HCT116 (cell line): Measurements from ENCODE around the gene UNC79. TPM values are rescaled to one million over a fixed set of nuclear protein-coding genes. Genes with fewer than 3 reads are reported as not detected.

Experiments used
- ATAC-seq: fragments of 200-7000 bp; cut with Tn5 transposase; 2 replicates; pipeline ENCODE4 v1.9.1; 2020; ENCODE audit warnings: mild to moderate bottlenecking, moderate library complexity
- BruUV-seq: library from RNA; stranded (reverse); fragments of 400-500 nt; replicated peaks from 2 replicates; lab custom pipeline; 2021; lab: Mats Ljungman, UMichigan
- CTCF ChIA-PET: fragments of 300-600 bp; sonication (Branson Sonifier 250); formaldehyde crosslinking; loops from one replicate; lab custom pipeline; 2021; ENCODE audit warnings: antibody characterized with exemption; lab: Charles Lee
- POLR2A ChIA-PET: fragments of 300-600, 350-600 bp; sonication (Branson Sonifier 250); formaldehyde crosslinking; loops from one replicate; lab custom pipeline; 2021; ENCODE audit warnings: antibody characterized with exemption; lab: Charles Lee
- RAD21 ChIA-PET, 2 experiments: fragments of 300-600 bp; sonication (Branson Sonifier 250); formaldehyde crosslinking; loops; one replicate each; lab custom pipeline; 2023; ENCODE audit warnings: low total read pairs in 2 of 2; ENCODE audit not compliant: uncharacterized antibody in 2 of 2, unreplicated experiment in 2 of 2, low non-redundant PET in 1 of 2; lab: Charles Lee
- DNase-seq: peaks from one replicate; pipeline ENCODE4 v3.0.0-alpha.2; 2010; ENCODE audit warnings: low read depth, low spot score
- H2AFZ ChIP-seq: fragments of 200-600 bp; shearing (Covaris generic), sonication (generic); 2 replicates; pipeline ENCODE4 v1.6.1; 2017; ENCODE audit warnings: low read depth, mixed run types, mixed read lengths, antibody characterized with exemption, low read length; ENCODE audit not compliant: poor library complexity, severe bottlenecking
- H3K27ac ChIP-seq: 2 replicates; pipeline ENCODE4 v1.5.1; 2012; ENCODE audit warnings: low read depth, low read length
- H3K27me3 ChIP-seq: fragments of 200-600 bp; sonication (generic); 2 replicates; pipeline ENCODE4 v1.6.1; 2016; ENCODE audit warnings: mixed run types, low read length, mixed read lengths; ENCODE audit not compliant: insufficient read depth
- H3K36me3 ChIP-seq, 2 experiments: fragments of 200-500 bp in 1 of 2; fragments of 200-600 bp in 1 of 2; sonication (Bioruptor generic) in 1 of 2; sonication (generic) in 1 of 2; 2 replicates each; pipeline versions ENCODE4 v1.5.1 to v1.6.1; 2014 to 2016; ENCODE audit warnings: low read length in 2 of 2, inconsistent platforms in 1 of 2, mixed read lengths in 1 of 2, mixed run types in 1 of 2; ENCODE audit not compliant: insufficient read depth in 2 of 2, control insufficient read depth in 1 of 2
- H3K4me1 ChIP-seq, 2 experiments: fragments of 200-600 bp in 1 of 2; sonication (generic) in 1 of 2; 2 replicates each; pipeline versions ENCODE4 v1.5.1 to v1.6.1; 2012 to 2017; ENCODE audit warnings: low read length in 2 of 2, inconsistent platforms in 1 of 2, mild to moderate bottlenecking in 1 of 2, mixed read lengths in 1 of 2, mixed run types in 1 of 2, moderate library complexity in 1 of 2; ENCODE audit not compliant: insufficient read depth in 2 of 2, control insufficient read depth in 1 of 2
- H3K4me2 ChIP-seq: fragments of 200-600 bp; sonication (generic); 2 replicates; pipeline ENCODE4 v1.6.1; 2017; ENCODE audit warnings: mixed run types, low read length, mixed read lengths
- H3K4me3 ChIP-seq, 2 experiments: fragments of 200-600 bp in 1 of 2; sonication (generic) in 1 of 2; replicated peaks in 1 of 2; 2 replicates each; pipeline ENCODE4 v1.5.1; 2011 to 2016; ENCODE audit warnings: low read length in 2 of 2, control low read depth in 1 of 2, low read depth in 1 of 2, mild to moderate bottlenecking in 1 of 2, mixed read lengths in 1 of 2, mixed run types in 1 of 2
- H3K79me2 ChIP-seq: fragments of 200-600 bp; sonication (generic); 2 replicates; pipeline ENCODE4 v1.6.1; 2017; ENCODE audit warnings: mild to moderate bottlenecking, mixed run types, low read length, moderate library complexity, mixed read lengths; ENCODE audit not compliant: insufficient read depth
- H3K9ac ChIP-seq: fragments of 200-600 bp; sonication (generic); 2 replicates; pipeline ENCODE4 v1.6.1; 2016; ENCODE audit warnings: low read length, mixed read lengths
- H3K9me2 ChIP-seq: fragments of 200-600 bp; sonication (generic), shearing (Covaris generic); 2 replicates; pipeline ENCODE4 v1.6.1; 2017; ENCODE audit warnings: mixed run types, mild to moderate bottlenecking, moderate library complexity; ENCODE audit not compliant: insufficient read depth
- H3K9me3 ChIP-seq, 2 experiments: fragments of 200-500 bp in 1 of 2; fragments of 200-600 bp in 1 of 2; sonication (Bioruptor generic) in 1 of 2; sonication (generic) in 1 of 2; 2 replicates each; pipeline ENCODE4 v1.6.1; 2014 to 2017; ENCODE audit warnings: low read length in 2 of 2, mixed read lengths in 2 of 2, inconsistent platforms in 1 of 2, low read depth in 1 of 2, mild to moderate bottlenecking in 1 of 2, mixed run types in 1 of 2, moderate library complexity in 1 of 2; ENCODE audit not compliant: control insufficient read depth in 1 of 2, insufficient read depth in 1 of 2
- H4K20me1 ChIP-seq: fragments of 200-600 bp; sonication (generic), shearing (Covaris generic); 2 replicates; pipeline ENCODE4 v1.6.1; 2017; ENCODE audit warnings: mixed run types, mild to moderate bottlenecking, moderate library complexity; ENCODE audit not compliant: insufficient read depth
- ATF3 ChIP-seq: IDR thresholded peaks from 2 replicates; pipeline ENCODE4 v1.6.1; 2012
- CBX3 ChIP-seq: IDR thresholded peaks from 2 replicates; pipeline ENCODE4 v1.6.1; 2012; ENCODE audit warnings: low read depth
- EZH2 ChIP-seq: fragments of 200-600 bp; sonication (generic); IDR thresholded peaks from 2 replicates; pipeline ENCODE4 v1.6.1; 2017; ENCODE audit warnings: antibody characterized with exemption, mixed run types
- FOSL1 ChIP-seq: IDR thresholded peaks from 2 replicates; pipeline ENCODE4 v1.6.1; 2012; ENCODE audit warnings: low read depth
- JUND ChIP-seq: IDR thresholded peaks from 2 replicates; pipeline ENCODE4 v1.6.1; 2012
- POLR2A ChIP-seq: IDR thresholded peaks from 2 replicates; pipeline ENCODE4 v1.7.0; 2011; ENCODE audit warnings: borderline replicate concordance; ENCODE audit not compliant: insufficient read depth, insufficient read length; ENCODE audit errors: extremely low read depth
- POLR2AphosphoS5 ChIP-seq: IDR thresholded peaks from 2 replicates; pipeline ENCODE4 v1.6.1; 2011; ENCODE audit warnings: mild to moderate bottlenecking, low read depth, low read length, moderate library complexity
- REST ChIP-seq: IDR thresholded peaks from 2 replicates; pipeline ENCODE4 v1.6.1; 2012; ENCODE audit warnings: low read depth
- SIN3A ChIP-seq: IDR thresholded peaks from 2 replicates; pipeline ENCODE4 v1.6.1; 2012; ENCODE audit warnings: low read depth
- TCF7L2 ChIP-seq: IDR thresholded peaks from 2 replicates; pipeline ENCODE4 v1.7.0; 2011; ENCODE audit warnings: borderline replicate concordance, inconsistent platforms; ENCODE audit not compliant: insufficient read depth, insufficient read length; ENCODE audit errors: extremely low read depth
- YY1 ChIP-seq: IDR thresholded peaks from 2 replicates; pipeline ENCODE4 v1.6.1; 2011; ENCODE audit warnings: low read length, low read depth, moderate library complexity, mild to moderate bottlenecking; ENCODE audit not compliant: insufficient replicate concordance; ENCODE audit errors: extremely low read depth
- ZBTB33 ChIP-seq: IDR thresholded peaks from 2 replicates; pipeline ENCODE4 v1.6.1; 2011; ENCODE audit warnings: mild to moderate bottlenecking, low read length, moderate library complexity; ENCODE audit not compliant: insufficient replicate concordance; ENCODE audit errors: extremely low read depth
- ZFX ChIP-seq: fragments of 450-650 bp; IDR thresholded peaks from 2 replicates; pipeline ENCODE4 v1.6.1; 2017
- ZNF274 ChIP-seq: fragments of 200-500 bp; sonication (Bioruptor generic); IDR thresholded peaks from 2 replicates; pipeline ENCODE4 v1.6.1; 2014; ENCODE audit warnings: mild to moderate bottlenecking, low read depth, low read length, inconsistent platforms
- intact Hi-C: fragments of 100-400 bp; cut with micrococcal nuclease; formaldehyde crosslinking; loops from 2 replicates; pipeline ENCODE4 v1.10.0; 2022
- total RNA-seq: library from RNA; stranded (reverse); gene quantifications from one replicate; pipeline ENCODE4 v1.2.1, GENCODE V29; 2021; ENCODE audit not compliant: unreplicated experiment
- TF ChIP-seq, protein P1 (sequence below), 3 experiments: fragments of 200-600 bp in 1 of 3; sonication (generic) in 1 of 3; IDR thresholded peaks in 2 of 3; conservative IDR thresholded peaks in 1 of 3; 2 replicates each; pipeline ENCODE4 v1.5.1; 2012 to 2017; ENCODE audit warnings: low read depth in 2 of 3, low read length in 2 of 3, antibody characterized with exemption in 1 of 3, borderline replicate concordance in 1 of 3, control low read depth in 1 of 3, mild to moderate bottlenecking in 1 of 3, mixed read lengths in 1 of 3, mixed run types in 1 of 3, moderate library complexity in 1 of 3; ENCODE audit not compliant: insufficient read depth in 1 of 3

UNC79 gene
- total RNA-seq, 1 experiment from 2014 or later, result 0.10 TPM

- no peaks in the 10 kb centered on the region for H3K36me3 ChIP-seq
- ChIA-PET RAD21 (no interaction called here), POLR2A (no interaction called here), CTCF (no interaction called here)
- H3K27me3 ChIP-seq, result peaks cover 5% of the 10 kb centered on the region; the same call in 1 of the 2 replicates
- H3K4me3 ChIP-seq, result no peak overlapping the region
- no peak for ATAC-seq
- no peaks in the 10 kb centered on the region for H3K4me1 ChIP-seq
- H3K9ac ChIP-seq, result no peak overlapping the region
- no peaks in the 10 kb centered on the region for H3K9me3 ChIP-seq
- H3K4me2 ChIP-seq, result no peak overlapping the region
- H3K79me2 ChIP-seq, result no peaks in the 10 kb centered on the region
- no TSS peak for BruUV-seq
- no peaks in the 10 kb centered on the region for H3K9me2 ChIP-seq
- no peak for DNase-seq
- H3K27ac ChIP-seq, result no peak overlapping the region
- intact Hi-C loops, result no loop called here
- H4K20me1 ChIP-seq, result no peaks in the 10 kb centered on the region
- TF ChIP-seq REST (no peak), FOSL1 (no peak), POLR2AphosphoS5 (no peak), SIN3A (no peak), ZBTB33 (no peak), ZFX (no peak), JUND (no peak), CBX3 (no peak), ATF3 (no peak), ZNF274 (no peak), POLR2A (no peak), EZH2 (no peak), YY1 (no peak), TCF7L2 (no peak)
- TF ChIP-seq, protein P1, sequence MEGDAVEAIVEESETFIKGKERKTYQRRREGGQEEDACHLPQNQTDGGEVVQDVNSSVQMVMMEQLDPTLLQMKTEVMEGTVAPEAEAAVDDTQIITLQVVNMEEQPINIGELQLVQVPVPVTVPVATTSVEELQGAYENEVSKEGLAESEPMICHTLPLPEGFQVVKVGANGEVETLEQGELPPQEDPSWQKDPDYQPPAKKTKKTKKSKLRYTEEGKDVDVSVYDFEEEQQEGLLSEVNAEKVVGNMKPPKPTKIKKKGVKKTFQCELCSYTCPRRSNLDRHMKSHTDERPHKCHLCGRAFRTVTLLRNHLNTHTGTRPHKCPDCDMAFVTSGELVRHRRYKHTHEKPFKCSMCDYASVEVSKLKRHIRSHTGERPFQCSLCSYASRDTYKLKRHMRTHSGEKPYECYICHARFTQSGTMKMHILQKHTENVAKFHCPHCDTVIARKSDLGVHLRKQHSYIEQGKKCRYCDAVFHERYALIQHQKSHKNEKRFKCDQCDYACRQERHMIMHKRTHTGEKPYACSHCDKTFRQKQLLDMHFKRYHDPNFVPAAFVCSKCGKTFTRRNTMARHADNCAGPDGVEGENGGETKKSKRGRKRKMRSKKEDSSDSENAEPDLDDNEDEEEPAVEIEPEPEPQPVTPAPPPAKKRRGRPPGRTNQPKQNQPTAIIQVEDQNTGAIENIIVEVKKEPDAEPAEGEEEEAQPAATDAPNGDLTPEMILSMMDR (IDR thresholded peaks at IDR 0.05 in 2 of 3, conservative IDR thresholded peaks at IDR 0.05 in 1 of 3; ENCODE audit: borderline replicate concordance in 1 of 3, insufficient read depth in 1 of 3, low read depth in 2 of 3, low read length in 2 of 3), result no peak
- no peak overlapping the region for H2AFZ ChIP-seq
These were observed 102.7 kb downstream of the UNC79 start for GRCh38 chr14:93533437-93533836.
